ENCODE results near the gene MAMSTR. TPM values are rescaled to one million over a fixed set of nuclear protein-coding genes. Genes with fewer than 3 reads are reported as not detected.
"Not testable (repeated sequence)": the region's sequence is repeated elsewhere in the genome, so short reads cannot be mapped to it uniquely, and the experiment has no call there.

MAMSTR gene
- total RNA-seq, 1 experiment from 2014 or later = 0.34 TPM

- in situ Hi-C loops (cut with HindIII; ENCODE audit: low pct_unique_long_range_greater_than_20kb, low sequenced_read_pairs) = no loop called here
- no peak for DNase-seq (ENCODE audit: low read depth)
Measured at GRCh38 chr19:48703316-48703715, 16.2 kb downstream of the MAMSTR start.

- in situ Hi-C loops (cut with HindIII; ENCODE audit: low pct_unique_long_range_greater_than_20kb, low sequenced_read_pairs) = no loop called here
- no peak for DNase-seq (ENCODE audit: low read depth)
Measured at GRCh38 chr19:48702701-48703100, 16.8 kb downstream of the MAMSTR start.

GRCh38 chr19:48698046-48698445 lies 21.5 kb downstream of the MAMSTR start:
- in situ Hi-C loops (cut with HindIII; ENCODE audit: low pct_unique_long_range_greater_than_20kb, low sequenced_read_pairs) = no loop called here
- DNase-seq (ENCODE audit: low read depth) = no peak

- in situ Hi-C loops (cut with HindIII; ENCODE audit: low pct_unique_long_range_greater_than_20kb, low sequenced_read_pairs) = no loop called here
- DNase-seq (ENCODE audit: low read depth) = no peak
Measured at GRCh38 chr19:48696353-48697010, 23.0 kb downstream of the MAMSTR start.

- no peak for DNase-seq (ENCODE audit: low read depth)
- in situ Hi-C loops (cut with HindIII; ENCODE audit: low pct_unique_long_range_greater_than_20kb, low sequenced_read_pairs) = no loop called here
Measured at GRCh38 chr19:48695743-48696352, 23.7 kb downstream of the MAMSTR start, which contains the start of gene FUT2. Gene FUT2, plus strand, starts transcription at chr19:48695971. Its CDS starts 6,986 bp downstream, at chr19:48702957.

GRCh38 chr19:48693629-48694028 lies 25.9 kb downstream of the MAMSTR start:
- in situ Hi-C loops (cut with HindIII; ENCODE audit: low pct_unique_long_range_greater_than_20kb, low sequenced_read_pairs); DNase-seq (ENCODE audit: low read depth): not testable (repeated sequence)

- DNase-seq (ENCODE audit: low read depth) = no peak
- in situ Hi-C loops (cut with HindIII; ENCODE audit: low pct_unique_long_range_greater_than_20kb, low sequenced_read_pairs) = no loop called here
Measured at GRCh38 chr19:48689449-48689848, 30.1 kb downstream of the MAMSTR start.

- no peak for DNase-seq (ENCODE audit: low read depth)
Measured at GRCh38 chr19:48687776-48688175, 31.7 kb downstream of the MAMSTR start.

GRCh38 chr19:48686637-48687036 lies 32.9 kb downstream of the MAMSTR start:
- in situ Hi-C loops (cut with HindIII; ENCODE audit: low pct_unique_long_range_greater_than_20kb, low sequenced_read_pairs); DNase-seq (ENCODE audit: low read depth): not testable (repeated sequence)

More at GRCh38 chr19:48687776-48688175, 31.7 kb downstream of the MAMSTR start:
- in situ Hi-C loops (cut with HindIII; ENCODE audit: low pct_unique_long_range_greater_than_20kb, low sequenced_read_pairs) = no loop called here

- in situ Hi-C loops (cut with HindIII; ENCODE audit: low pct_unique_long_range_greater_than_20kb, low sequenced_read_pairs) = no loop called here
- DNase-seq (ENCODE audit: low read depth) = no peak
Measured at GRCh38 chr19:48686088-48686487, 33.4 kb downstream of the MAMSTR start.

GRCh38 chr19:48685583-48685982 lies 33.9 kb downstream of the MAMSTR start:
- peak; percentile 32 for DNase-seq (ENCODE audit: low read depth)
- in situ Hi-C loops (cut with HindIII; ENCODE audit: low pct_unique_long_range_greater_than_20kb, low sequenced_read_pairs) = no loop called here

GRCh38 chr19:48683349-48683748 lies 36.2 kb downstream of the MAMSTR start:
- DNase-seq (ENCODE audit: low read depth) = no peak
- in situ Hi-C loops (cut with HindIII; ENCODE audit: low pct_unique_long_range_greater_than_20kb, low sequenced_read_pairs) = no loop called here

- DNase-seq (ENCODE audit: low read depth) = peak; percentile 89
- in situ Hi-C loops (cut with HindIII; ENCODE audit: low pct_unique_long_range_greater_than_20kb, low sequenced_read_pairs) = no loop called here
Measured at GRCh38 chr19:48681127-48681470, 38.4 kb downstream of the MAMSTR start.

GRCh38 chr19:48680436-48681126 lies 38.9 kb downstream of the MAMSTR start:
- in situ Hi-C loops (cut with HindIII; ENCODE audit: low pct_unique_long_range_greater_than_20kb, low sequenced_read_pairs) = no loop called here
- no peak for DNase-seq (ENCODE audit: low read depth)

GRCh38 chr19:48680006-48680405 lies 39.5 kb downstream of the MAMSTR start:
- DNase-seq (ENCODE audit: low read depth); in situ Hi-C loops (cut with HindIII; ENCODE audit: low pct_unique_long_range_greater_than_20kb, low sequenced_read_pairs): not testable (repeated sequence)

- no peak for DNase-seq (ENCODE audit: low read depth)
- in situ Hi-C loops (cut with HindIII; ENCODE audit: low pct_unique_long_range_greater_than_20kb, low sequenced_read_pairs) = no loop called here
Measured at GRCh38 chr19:48678201-48678600, 41.3 kb downstream of the MAMSTR start.

GRCh38 chr19:48676887-48677286 lies 42.6 kb downstream of the MAMSTR start:
- in situ Hi-C loops (cut with HindIII; ENCODE audit: low pct_unique_long_range_greater_than_20kb, low sequenced_read_pairs) = no loop called here
- DNase-seq (ENCODE audit: low read depth) = no peak

- in situ Hi-C loops (cut with HindIII; ENCODE audit: low pct_unique_long_range_greater_than_20kb, low sequenced_read_pairs) = no loop called here
- DNase-seq (ENCODE audit: low read depth) = no peak
Measured at GRCh38 chr19:48676487-48676886, 43.0 kb downstream of the MAMSTR start.

Measured in Caki2 (cell line).